ENCODE results near the gene PARD6G. TPM values are rescaled to one million over a fixed set of nuclear protein-coding genes. Genes with fewer than 3 reads are reported as not detected.
A peak's percentile ranks its signal among the peaks of the same experiment; 100 is the strongest.

PARD6G gene
- total RNA-seq, 1 donor from 2014 or later, result 28.3 TPM

GRCh38 chr18:80218341-80219227 lies 28.7 kb downstream of the PARD6G start:
- DNase-seq (ENCODE audit: low read depth, low spot score), result no peak
- Mint-ChIP-seq H3K4me3 (no peak overlapping the region), H3K36me3 (ENCODE audit: low read depth) (peaks cover 13% of the 10 kb centered on the region), H3K9me3 (peaks cover 10% of the 10 kb centered on the region), H3K4me1 (peaks cover under 1% of the 10 kb centered on the region), H3K27ac (ENCODE audit: unreplicated experiment) (no peak overlapping the region), H3K27me3 (ENCODE audit: low read depth) (no peaks in the 10 kb centered on the region)
- TF ChIP-seq CTCF (conservative IDR thresholded peaks at IDR 0.05), result no peak

DNA sequence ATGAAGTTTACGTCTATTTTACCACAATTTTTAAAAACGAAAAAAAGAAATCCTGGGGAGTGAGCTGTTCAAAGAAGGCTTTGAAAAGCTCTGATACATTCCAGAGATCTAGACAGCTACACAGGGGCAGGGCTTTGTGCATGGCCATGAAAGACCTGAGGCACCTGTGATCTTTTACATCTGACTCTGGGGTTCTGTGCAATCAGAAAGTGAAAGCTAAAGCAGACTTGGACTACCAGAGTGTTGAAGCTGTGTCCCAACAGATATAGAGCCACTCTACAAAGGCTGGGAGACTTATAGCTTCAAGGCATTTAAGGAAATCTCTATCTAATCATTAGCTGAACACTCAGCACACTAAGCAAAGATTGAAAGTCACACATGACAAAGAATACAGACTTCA lies 34.1 kb downstream of the PARD6G start:
- Mint-ChIP-seq H3K9me3 (peaks cover 4% of the 10 kb centered on the region), H3K27me3 (ENCODE audit: low read depth) (no peaks in the 10 kb centered on the region), H3K4me3 (no peak overlapping the region), H3K4me1 (peaks cover 33% of the 10 kb centered on the region), H3K36me3 (ENCODE audit: low read depth) (peaks cover 9% of the 10 kb centered on the region), H3K27ac (ENCODE audit: unreplicated experiment) (peak overlapping the region; percentile 64)
- no peak for TF ChIP-seq CTCF (conservative IDR thresholded peaks at IDR 0.05)
- DNase-seq (ENCODE audit: low read depth, low spot score), result no peak

DNA sequence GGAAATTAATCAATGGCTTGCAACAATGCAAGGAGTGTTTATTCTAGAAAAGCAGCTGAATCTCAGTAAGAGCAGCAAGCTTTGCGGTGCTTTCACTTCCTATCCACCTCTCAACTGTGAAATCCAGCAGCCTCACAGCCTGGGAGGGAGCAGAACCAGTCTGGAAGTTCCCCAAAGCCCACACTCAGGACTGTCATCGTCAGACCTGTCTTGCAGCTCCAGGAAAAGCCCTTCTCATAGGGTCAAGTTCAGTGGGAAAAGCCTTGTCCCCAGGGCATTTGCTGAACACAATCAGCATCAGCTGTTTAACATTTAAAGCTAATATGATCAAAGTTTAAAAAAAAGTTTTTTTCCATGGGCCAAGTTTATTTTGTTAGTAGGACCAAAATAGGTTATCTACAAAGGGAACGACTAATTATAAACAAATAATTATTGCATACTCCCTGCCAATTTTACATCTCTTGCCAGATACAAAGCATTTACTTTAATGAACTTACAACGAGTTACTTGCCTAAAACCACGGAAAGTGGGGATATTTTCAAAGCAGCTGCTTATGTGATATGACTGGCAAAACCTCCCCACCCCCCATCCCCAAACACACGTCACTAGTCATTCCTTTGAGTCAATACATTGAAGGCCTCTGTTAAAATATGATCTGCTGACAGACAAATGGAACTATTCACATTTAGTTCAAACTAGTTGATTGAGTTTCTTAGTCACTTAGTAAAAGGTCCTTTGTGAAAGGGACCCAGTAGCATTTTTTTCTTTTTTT lies 36.8 kb downstream of the PARD6G start:
- Mint-ChIP-seq H3K4me1 (peaks cover 36% of the 10 kb centered on the region), H3K27ac (ENCODE audit: unreplicated experiment) (no peak overlapping the region), H3K4me3 (peak overlapping the region; percentile 44), H3K36me3 (ENCODE audit: low read depth) (peaks cover 10% of the 10 kb centered on the region), H3K27me3 (ENCODE audit: low read depth) (no peaks in the 10 kb centered on the region), H3K9me3 (peaks cover 2% of the 10 kb centered on the region)
- TF ChIP-seq CTCF (conservative IDR thresholded peaks at IDR 0.05), result no peak
- no peak for DNase-seq (ENCODE audit: low read depth, low spot score)

DNA sequence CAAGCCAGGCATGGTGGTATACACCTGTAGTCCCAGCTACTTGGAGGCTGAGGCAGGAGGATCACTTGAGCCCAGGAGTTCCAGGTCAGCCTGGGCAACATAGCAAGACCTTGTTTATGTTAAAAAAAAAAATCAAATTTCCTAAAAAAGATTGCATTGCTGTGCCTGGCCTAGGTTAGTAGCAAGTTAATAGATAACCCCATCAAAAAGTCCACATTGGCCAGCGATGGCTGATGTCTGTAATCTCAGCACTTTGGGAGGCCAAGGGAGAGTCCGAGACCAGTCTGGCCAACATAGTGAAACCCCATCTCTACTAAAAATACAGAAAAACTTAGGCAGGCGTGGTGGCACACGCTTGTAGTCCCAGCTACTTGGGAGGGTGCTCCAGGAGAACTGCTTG lies 38.7 kb downstream of the PARD6G start:
- Mint-ChIP-seq H3K36me3 (ENCODE audit: low read depth) (peaks cover 11% of the 10 kb centered on the region), H3K9me3 (peaks cover 2% of the 10 kb centered on the region), H3K4me3 (no peak overlapping the region), H3K27me3 (ENCODE audit: low read depth) (no peaks in the 10 kb centered on the region), H3K27ac (ENCODE audit: unreplicated experiment) (no peak overlapping the region), H3K4me1 (peaks cover 45% of the 10 kb centered on the region)
- TF ChIP-seq CTCF (conservative IDR thresholded peaks at IDR 0.05), result no peak
- DNase-seq (ENCODE audit: low read depth, low spot score), result no peak

DNA sequence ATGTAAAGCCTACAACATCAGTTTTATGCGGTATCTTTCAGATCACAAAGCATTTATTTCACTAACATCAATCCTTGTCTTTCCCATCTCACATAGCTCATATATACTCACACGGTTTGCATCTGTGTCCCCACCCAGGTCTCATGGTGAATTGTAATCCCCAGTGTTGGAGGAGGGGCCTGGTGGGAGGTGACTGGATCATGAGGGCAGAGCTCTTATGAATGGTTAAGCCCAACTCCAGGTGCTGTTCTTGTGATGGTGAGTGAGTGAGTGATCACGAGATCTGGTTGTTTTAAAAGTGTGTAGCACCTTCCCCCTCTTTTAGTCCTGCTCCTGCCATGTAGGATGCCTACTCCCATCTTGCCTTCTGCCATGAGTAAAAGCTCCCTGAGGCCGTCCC lies 42.0 kb downstream of the PARD6G start:
- Mint-ChIP-seq H3K36me3 (ENCODE audit: low read depth) (peaks cover 2% of the 10 kb centered on the region), H3K4me1 (peaks cover 22% of the 10 kb centered on the region), H3K4me3 (no peak overlapping the region), H3K27ac (ENCODE audit: unreplicated experiment) (no peak overlapping the region), H3K27me3 (ENCODE audit: low read depth) (no peaks in the 10 kb centered on the region), H3K9me3 (no peaks in the 10 kb centered on the region)
- DNase-seq (ENCODE audit: low read depth, low spot score), result no peak
- no peak for TF ChIP-seq CTCF (conservative IDR thresholded peaks at IDR 0.05)
